Measurements from ENCODE around the gene TM9SF1.

TM9SF1 gene

GRCh38 chr14:24237463-24237955 lies 42.3 kb upstream of the TM9SF1 start:
- no peak for DNase-seq (ENCODE audit: low read depth)
- no peak for TF ChIP-seq CTCF (conservative IDR thresholded peaks at IDR 0.05; ENCODE audit: low read depth, low read length)
- H3K4me3 ChIP-seq (ENCODE audit: low read depth, low read length), result no peak overlapping the region

DNA sequence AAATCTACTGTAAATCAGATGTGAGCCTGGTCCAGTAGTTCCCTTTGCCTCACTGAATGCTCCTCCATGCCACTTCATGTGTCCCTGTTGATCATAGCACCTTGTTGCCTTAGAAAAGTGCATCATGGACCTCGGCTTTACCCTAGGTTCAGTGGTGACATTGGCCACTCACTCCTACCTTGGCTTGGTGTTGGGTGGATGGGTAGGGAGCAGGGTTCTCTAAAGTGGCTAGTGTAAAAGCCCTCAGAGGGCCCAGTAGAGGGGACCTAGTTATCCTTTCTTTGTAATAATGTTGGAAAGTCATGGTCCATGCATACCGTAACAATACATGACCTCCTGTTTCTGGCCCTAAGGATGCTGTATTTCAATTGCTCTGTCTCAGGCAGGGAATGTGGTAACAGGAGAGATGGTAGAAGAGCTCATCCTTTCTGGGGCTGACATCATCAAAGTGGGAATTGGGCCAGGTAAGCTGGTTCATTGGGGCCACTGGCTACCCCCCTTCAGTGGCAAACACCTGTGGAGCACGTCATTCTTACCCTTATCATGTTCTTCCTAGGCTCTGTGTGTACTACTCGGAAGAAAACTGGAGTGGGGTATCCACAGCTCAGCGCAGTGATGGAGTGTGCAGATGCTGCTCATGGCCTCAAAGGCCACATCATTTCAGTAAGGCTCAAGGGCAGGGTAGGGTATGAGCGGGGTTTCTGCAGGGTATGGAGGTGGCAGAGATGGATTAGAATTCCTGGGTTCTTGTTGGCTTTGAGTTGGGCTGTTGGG lies 41.6 kb upstream of the TM9SF1 start:
- H3K4me3 ChIP-seq (ENCODE audit: low read depth, low read length), result no peak overlapping the region
- no peak for TF ChIP-seq CTCF (conservative IDR thresholded peaks at IDR 0.05; ENCODE audit: low read depth, low read length)
- DNase-seq (ENCODE audit: low read depth), result no peak

DNA sequence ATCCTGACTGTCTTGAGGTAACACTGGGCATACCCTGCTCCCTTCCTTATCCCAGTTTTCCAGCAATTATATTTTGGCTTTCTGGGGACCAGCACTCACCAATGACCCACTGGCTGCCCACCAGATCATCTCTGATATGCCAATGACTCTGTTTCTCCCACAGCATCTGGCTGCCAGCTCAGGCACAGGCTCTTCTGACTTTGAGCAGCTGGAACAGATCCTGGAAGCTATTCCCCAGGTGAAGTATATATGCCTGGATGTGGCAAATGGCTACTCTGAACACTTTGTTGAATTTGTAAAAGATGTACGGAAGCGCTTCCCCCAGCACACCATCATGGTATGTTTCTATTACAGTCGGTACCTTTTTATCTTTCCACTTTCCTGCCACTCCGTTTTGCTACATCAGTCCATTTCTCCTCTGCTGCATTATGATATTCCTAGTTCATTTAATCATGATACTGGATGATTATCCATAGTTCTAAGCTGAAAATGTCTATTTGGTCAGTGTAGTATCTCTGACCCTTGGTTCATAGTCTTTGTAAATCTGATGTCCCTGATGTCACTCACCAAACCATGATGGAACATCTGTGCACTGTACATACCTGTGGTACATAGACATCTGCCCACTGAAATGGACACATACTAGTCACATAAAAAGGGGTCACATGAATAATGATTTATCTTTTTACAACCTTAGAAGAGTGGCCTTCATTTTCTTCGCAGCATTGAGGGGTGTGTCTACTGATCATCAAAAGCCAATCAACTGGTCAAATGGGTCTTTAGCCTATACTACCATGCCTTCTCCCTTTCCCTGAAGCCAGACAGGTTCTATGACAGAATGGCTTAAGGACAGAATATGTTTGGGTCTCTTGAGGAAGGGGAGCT lies 40.8 kb upstream of the TM9SF1 start:
- TF ChIP-seq CTCF (conservative IDR thresholded peaks at IDR 0.05; ENCODE audit: low read depth, low read length), result no peak
- no peak overlapping the region for H3K4me3 ChIP-seq (ENCODE audit: low read depth, low read length)
- no peak for DNase-seq (ENCODE audit: low read depth)

DNA sequence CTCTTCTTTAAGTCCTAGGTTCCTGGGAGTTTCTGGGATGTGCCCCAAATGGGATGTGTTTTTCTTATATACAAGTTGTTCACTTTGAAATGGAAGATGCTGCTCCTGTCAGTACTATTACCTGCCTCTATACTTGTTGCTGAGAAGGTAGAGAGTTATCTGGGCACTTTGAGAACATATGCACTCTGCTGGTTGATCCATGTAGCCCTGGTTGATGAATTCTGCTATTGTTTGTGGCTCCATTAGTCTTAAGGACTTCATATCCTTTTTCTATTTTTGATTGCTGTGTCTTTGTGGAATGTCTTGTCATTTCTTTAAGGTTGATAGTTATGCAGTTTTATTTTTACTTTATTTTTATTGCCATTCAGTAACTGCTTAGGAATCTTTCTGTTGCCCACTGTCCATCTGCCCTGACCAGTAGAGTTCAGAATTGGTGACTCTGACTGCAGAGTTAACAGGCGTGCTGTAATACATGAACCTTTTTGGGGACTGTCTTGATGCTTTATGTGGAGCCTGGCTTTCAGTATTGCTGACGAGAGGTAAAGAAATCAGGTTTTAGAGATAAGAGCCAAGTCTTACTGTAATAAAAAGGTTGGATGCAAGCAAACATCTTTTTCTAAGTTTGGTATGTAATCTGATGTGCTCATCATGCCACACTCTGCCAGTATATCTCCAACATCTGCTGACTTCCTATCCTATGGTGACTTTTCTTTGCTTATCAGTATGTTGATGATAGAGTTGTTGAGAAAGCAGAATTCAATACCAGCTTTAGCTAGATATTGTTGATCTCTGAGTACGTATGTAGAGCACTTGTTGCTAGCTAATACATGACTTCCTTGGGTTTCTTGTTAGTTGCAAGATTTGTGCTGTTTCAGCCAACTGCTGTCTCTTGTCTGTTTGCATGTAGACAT lies 39.1 kb upstream of the TM9SF1 start:
- H3K4me3 ChIP-seq (ENCODE audit: low read depth, low read length), result no peak overlapping the region
- TF ChIP-seq CTCF (conservative IDR thresholded peaks at IDR 0.05; ENCODE audit: low read depth, low read length), result no peak

DNA sequence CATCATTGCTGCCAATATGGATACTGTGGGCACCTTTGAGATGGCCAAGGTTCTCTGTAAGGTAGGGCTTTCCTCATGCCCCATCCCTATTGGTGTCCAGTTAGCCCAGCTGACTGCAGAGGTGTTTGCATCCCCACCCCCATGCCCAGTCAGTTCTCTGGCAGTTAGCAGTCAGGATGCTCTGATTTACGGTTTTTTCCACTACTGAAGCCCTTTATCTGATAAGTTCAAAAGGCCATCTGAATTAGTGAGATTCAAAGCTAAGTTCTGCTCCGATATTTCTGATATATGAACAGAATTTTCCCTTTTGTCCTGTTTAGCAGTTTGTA lies 38.3 kb upstream of the TM9SF1 start:
- H3K4me3 ChIP-seq (ENCODE audit: low read depth, low read length), result peak overlapping the region; percentile 89
- no peak for DNase-seq (ENCODE audit: low read depth)
- TF ChIP-seq CTCF (conservative IDR thresholded peaks at IDR 0.05; ENCODE audit: low read depth, low read length), result no peak

More for the DNA sequence above, 39.1 kb upstream of the TM9SF1 start:
- no peak for DNase-seq (ENCODE audit: low read depth)

GRCh38 chr14:24232645-24233537 lies 37.6 kb upstream of the TM9SF1 start, which contains the start of gene GMPR2:
TSS of gene GMPR2 (plus strand) at chr14:24232929. CDS start at chr14:24233254, 325 bp downstream.
- peak within 1 kb of the TSS; percentile 89 for H3K4me3 ChIP-seq (ENCODE audit: low read depth, low read length)
- DNase-seq (ENCODE audit: low read depth), result no peak
- no peak for TF ChIP-seq CTCF (conservative IDR thresholded peaks at IDR 0.05; ENCODE audit: low read depth, low read length)
